Gastrocnemius medialis (tissue), 4 donors: ENCODE data around the gene ZNF292. TPM values are rescaled to one million over a fixed set of nuclear protein-coding genes. Genes with fewer than 3 reads are reported as not detected.
"Not testable (repeated sequence)": the region's sequence is repeated elsewhere in the genome, so short reads cannot be mapped to it uniquely, and the experiment has no call there.

Source experiments
- ATAC-seq, 2 donors: fragments of 150-250 bp; one replicate each; pipeline ENCODE4 v1.9.1; 2016
- DNase-seq, 2 donors: peaks; one replicate each; pipeline ENCODE4 v3.0.0-alpha.2; 2019
- H3K27ac ChIP-seq, 4 donors: fragments of 200-600 bp; sonication (generic); 1 replicate in 1 of 4; 2 replicates in 3 of 4; pipeline ENCODE4 v1.5.1; 2016 to 2018; ENCODE audit warnings: mild to moderate bottlenecking in 2 of 4, moderate library complexity in 1 of 4
- H3K27me3 ChIP-seq, 3 donors: fragments of 200-600 bp; sonication (generic) in 2 of 3; 1 replicate in 1 of 3; 2 replicates in 2 of 3; pipeline versions ENCODE4 v1.5.1 to v1.6.0; 2016 to 2019; ENCODE audit warnings: mild to moderate bottlenecking in 1 of 3, moderate library complexity in 1 of 3
- H3K36me3 ChIP-seq, 2 donors: fragments of 200-600 bp; sonication (generic) in 1 of 2; one replicate each; pipeline ENCODE4 v1.5.1; 2017 to 2018
- H3K4me1 ChIP-seq, 2 donors: fragments of 200-600 bp; sonication (generic) in 1 of 2; one replicate each; pipeline ENCODE4 v1.5.1; 2016 to 2017; ENCODE audit warnings: mild to moderate bottlenecking in 2 of 2
- H3K4me3 ChIP-seq, 4 donors: fragments of 200-600 bp; sonication (generic) in 3 of 4; 1 replicate in 1 of 4; 2 replicates in 3 of 4; pipeline ENCODE4 v1.5.1; 2016 to 2019; ENCODE audit warnings: mild to moderate bottlenecking in 2 of 4
- H3K9me3 ChIP-seq, 3 donors: fragments of 200-600 bp; sonication (generic) in 2 of 3; 1 replicate in 1 of 3; 2 replicates in 2 of 3; pipeline ENCODE4 v1.5.1; 2016 to 2019
- CTCF ChIP-seq, 5 experiments: fragments of 450-650 bp in 3 of 5; fragments of 200-600 bp in 2 of 5; sonication (generic) in 2 of 5; IDR thresholded peaks in 4 of 5; conservative IDR thresholded peaks in 1 of 5; 1 replicate in 4 of 5; 2 replicates in 1 of 5; pipeline ENCODE4 v1.5.1; 2016 to 2019; ENCODE audit warnings: antibody characterized with exemption in 5 of 5, mild to moderate bottlenecking in 3 of 5, moderate library complexity in 3 of 5
- POLR2A ChIP-seq, 2 donors: fragments of 450-650 bp; IDR thresholded peaks; one replicate each; pipeline ENCODE4 v1.6.1; 2017; ENCODE audit warnings: antibody characterized with exemption in 2 of 2, mild to moderate bottlenecking in 2 of 2, moderate library complexity in 2 of 2
- in situ Hi-C, 4 donors: fragments of 200-750 bp; cut with MboI; loops; one replicate each; pipeline versions ENCODE4 v1.15.0 to v1.8.0; 2017; ENCODE audit warnings: low sequenced_read_pairs in 4 of 4
- intact Hi-C: fragments of 100-400 bp; cut with DNase I; formaldehyde crosslinking; loops from one replicate; pipeline ENCODE4 v1.15.1; 2023; ENCODE audit warnings: low total_unique reads
- total RNA-seq, 4 donors: library from RNA; depleted of rRNA; stranded (reverse); fragments of >200 nt; gene quantifications; one replicate each; pipeline versions ENCODE4 v1.1.0 to v1.2.3, GENCODE V29; 2016

The ZNF292 gene
- total RNA-seq, 4 donors from 2014 or later = 10.7 to 21.7 (median 11.5) TPM

GRCh38 chr6:87293526-87293925, 138.2 kb downstream of the ZNF292 start:
- no peaks in the 10 kb centered on the region for H3K27me3 ChIP-seq
- no peak for TF ChIP-seq POLR2A (IDR thresholded peaks at IDR 0.05)
- TF ChIP-seq CTCF (IDR thresholded peaks at IDR 0.05 in 4 of 5, conservative IDR thresholded peaks at IDR 0.05 in 1 of 5) = no peak
- no peak for DNase-seq
- ATAC-seq = no peak
- no peaks in the 10 kb centered on the region for H3K9me3 ChIP-seq
- no peak overlapping the region for H3K4me3 ChIP-seq
- no peaks in the 10 kb centered on the region for H3K4me1 ChIP-seq
- H3K36me3 ChIP-seq = no peaks in the 10 kb centered on the region
- no peak overlapping the region for H3K27ac ChIP-seq
- in situ Hi-C loops = no loop called here
- intact Hi-C loops = no loop called here

- in situ Hi-C loops = no loop called here
- intact Hi-C loops = no loop called here
- no peaks in the 10 kb centered on the region for H3K27me3 ChIP-seq
- ATAC-seq (no peak), DNase-seq (no peak)
- H3K27ac ChIP-seq = no peak overlapping the region
- no peak for TF ChIP-seq CTCF (IDR thresholded peaks at IDR 0.05 in 4 of 5, conservative IDR thresholded peaks at IDR 0.05 in 1 of 5)
- no peak for TF ChIP-seq POLR2A (IDR thresholded peaks at IDR 0.05)
- no peaks in the 10 kb centered on the region for H3K9me3 ChIP-seq
- H3K4me3 ChIP-seq = no peak overlapping the region
- no peaks in the 10 kb centered on the region for H3K4me1 ChIP-seq
- H3K36me3 ChIP-seq = no peaks in the 10 kb centered on the region
Observed at GRCh38 chr6:87297119-87297518, 141.8 kb downstream of the ZNF292 start.

- H3K27me3 ChIP-seq, H3K36me3 ChIP-seq, H3K4me1 ChIP-seq, in situ Hi-C loops, DNase-seq, H3K27ac ChIP-seq, ATAC-seq, intact Hi-C loops, H3K4me3 ChIP-seq, H3K9me3 ChIP-seq: not testable (repeated sequence)
Observed at GRCh38 chr6:87301277-87301676, 145.9 kb downstream of the ZNF292 start.

GRCh38 chr6:87308970-87309369, 153.6 kb downstream of the ZNF292 start:
- DNase-seq (no peak), ATAC-seq (no peak)
- Histone ChIP-seq H3K4me3 (no peak overlapping the region), H3K4me1 (no peaks in the 10 kb centered on the region), H3K36me3 (no peaks in the 10 kb centered on the region), H3K9me3 (no peaks in the 10 kb centered on the region), H3K27ac (no peak overlapping the region), H3K27me3 (no peaks in the 10 kb centered on the region)
- intact Hi-C loops (no loop called here), in situ Hi-C loops (no loop called here)
- TF ChIP-seq POLR2A (IDR thresholded peaks at IDR 0.05) (no peak), CTCF (IDR thresholded peaks at IDR 0.05 in 4 of 5, conservative IDR thresholded peaks at IDR 0.05 in 1 of 5) (no peak)

GRCh38 chr6:87312860-87313259, 157.5 kb downstream of the ZNF292 start:
- DNase-seq = no peak
- no peak for TF ChIP-seq CTCF (IDR thresholded peaks at IDR 0.05 in 4 of 5, conservative IDR thresholded peaks at IDR 0.05 in 1 of 5)
- TF ChIP-seq POLR2A (IDR thresholded peaks at IDR 0.05) = no peak
- intact Hi-C loops = no loop called here
- Histone ChIP-seq H3K27me3 (no peaks in the 10 kb centered on the region), H3K4me1 (no peaks in the 10 kb centered on the region), H3K9me3 (no peaks in the 10 kb centered on the region), H3K27ac (no peak overlapping the region), H3K4me3 (no peak overlapping the region), H3K36me3 (no peaks in the 10 kb centered on the region)
- ATAC-seq = no peak
- in situ Hi-C loops = no loop called here

Other genes with a start within 250 kb of the ZNF292 start
- gene HTR1E, start 218.0 kb upstream of the ZNF292 start, total RNA-seq = not detected
- not detected for gene CGA, start 60.5 kb upstream of the ZNF292 start, total RNA-seq
- 10 to 100 TPM in 1 of 4 donors, 1 to 10 TPM in 3; 2.8 to 17.7 (median 6.9) TPM for gene SMIM8, start 167.0 kb downstream of the ZNF292 start, total RNA-seq
- not detected for gene GJB7, start 173.7 kb downstream of the ZNF292 start, total RNA-seq
- 1 to 10 TPM in 1 of 4 donors, under 1 TPM in 2, not detected in 1; 0.29 to 5.3 (median 0.40) TPM for gene C6orf163, start 189.2 kb downstream of the ZNF292 start, total RNA-seq